SU-DHL-6 (cell line): ENCODE measurements around the gene NUP188.
"Not testable (repeated sequence)": the region's sequence is repeated elsewhere in the genome, so short reads cannot be mapped to it uniquely, and the experiment has no call there.

ENCODE experiments used
- H2AFZ ChIP-seq: fragments of 200-600 bp; sonication (generic); 2 replicates; pipeline ENCODE4 v1.6.1; 2014; ENCODE audit warnings: low read depth, mild to moderate bottlenecking, moderate library complexity, mixed read lengths, antibody characterized with exemption, low read length; ENCODE audit not compliant: severe bottlenecking
- H3F3A ChIP-seq: fragments of 200-600 bp; shearing (Covaris generic); 2 replicates; pipeline ENCODE4 v1.6.0; 2016; ENCODE audit warnings: antibody characterized with exemption, mild to moderate bottlenecking; ENCODE audit not compliant: insufficient read depth
- H3K27ac ChIP-seq: fragments of 200-600 bp; sonication (generic); 2 replicates; pipeline ENCODE4 v1.5.1; 2016; ENCODE audit warnings: low read depth, mild to moderate bottlenecking, low read length, moderate library complexity, mixed read lengths
- H3K27me3 ChIP-seq: fragments of 200-600 bp; sonication (generic), shearing (Covaris generic); 2 replicates; pipeline ENCODE4 v1.6.0; 2014; ENCODE audit warnings: mild to moderate bottlenecking, low read length
- H3K36me3 ChIP-seq: fragments of 200-600 bp; sonication (generic); 2 replicates; pipeline ENCODE4 v1.6.1; 2014; ENCODE audit warnings: mild to moderate bottlenecking, low read length, mixed read lengths
- H3K4me2 ChIP-seq: fragments of 300-600, 200-600 bp; shearing (Covaris generic), sonication (generic); 2 replicates; pipeline ENCODE4 v1.6.0; 2014; ENCODE audit warnings: low read length, low read depth, mild to moderate bottlenecking; ENCODE audit not compliant: poor library complexity, severe bottlenecking
- H3K4me3 ChIP-seq: fragments of 200-600 bp; sonication (generic); 2 replicates; pipeline ENCODE4 v1.5.1; 2014; ENCODE audit warnings: antibody characterized with exemption, low read length, mild to moderate bottlenecking, mixed read lengths; ENCODE audit not compliant: insufficient read depth, poor library complexity, severe bottlenecking
- H3K79me2 ChIP-seq: fragments of 200-600 bp; sonication (generic); 2 replicates; pipeline ENCODE4 v1.6.1; 2014; ENCODE audit warnings: mild to moderate bottlenecking, low read length, moderate library complexity; ENCODE audit not compliant: insufficient read depth
- H3K9ac ChIP-seq: fragments of 200-600 bp; sonication (generic); 2 replicates; pipeline ENCODE4 v1.7.0; 2014; ENCODE audit warnings: mild to moderate bottlenecking, low read length
- H3K9me2 ChIP-seq: fragments of 200-600 bp; sonication (generic); replicated peaks from 2 replicates; pipeline ENCODE4 v1.6.1; 2014; ENCODE audit warnings: low read length; ENCODE audit not compliant: insufficient read depth
- H3K9me3 ChIP-seq: fragments of 200-600 bp; sonication (generic); 2 replicates; pipeline ENCODE4 v1.6.1; 2014; ENCODE audit warnings: low read length, mixed read lengths; ENCODE audit not compliant: insufficient read depth
- H4K20me1 ChIP-seq: fragments of 200-600 bp; sonication (generic); 2 replicates; pipeline ENCODE4 v1.6.1; 2014; ENCODE audit warnings: low read depth, mild to moderate bottlenecking, antibody characterized with exemption, low read length, moderate library complexity, mixed read lengths
- CTCF ChIP-seq: fragments of 200-600 bp; sonication (generic); IDR thresholded peaks from one replicate; pipeline ENCODE4 v1.5.1; 2017; ENCODE audit warnings: antibody characterized with exemption, mild to moderate bottlenecking, low read length, moderate library complexity; ENCODE audit not compliant: insufficient read depth, poor library complexity, severe bottlenecking
- EZH2phosphoT487 ChIP-seq: fragments of 200-600 bp; sonication (generic), shearing (Covaris generic); conservative IDR thresholded peaks from 2 replicates; pipeline ENCODE4 v1.6.1; 2018; ENCODE audit warnings: mild to moderate bottlenecking, antibody characterized with exemption, low read length, moderate library complexity, mixed read lengths

Gene NUP188

DNA sequence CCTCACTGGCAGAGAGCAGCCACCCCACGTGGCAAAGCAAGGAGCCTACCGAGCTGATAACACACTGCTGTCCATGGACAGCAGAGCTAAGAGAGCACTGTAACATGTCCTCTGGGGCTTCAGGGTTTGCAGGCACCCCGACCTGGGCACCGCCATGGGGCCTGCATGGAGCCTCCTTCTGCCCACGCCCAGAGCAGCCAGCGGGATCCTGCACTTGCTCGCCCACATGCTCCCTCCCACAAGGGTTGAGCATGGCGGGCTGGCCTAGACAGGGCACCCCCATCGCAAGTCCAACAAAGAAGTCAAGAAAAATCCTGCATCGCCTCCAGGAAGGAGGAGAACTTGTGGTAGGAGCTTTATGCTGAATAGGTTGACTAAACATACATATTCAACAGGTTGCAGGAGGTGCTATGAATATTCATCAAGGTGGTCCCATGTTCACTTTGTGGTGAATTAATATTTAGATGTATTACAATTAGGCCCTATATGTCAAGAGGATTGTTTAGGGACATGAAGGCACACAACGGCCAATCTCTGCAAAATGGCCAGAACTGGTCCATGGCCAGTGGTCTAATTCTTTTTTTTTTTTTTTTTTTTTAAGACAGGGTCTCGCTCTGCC lies 85.2 kb downstream of the NUP188 start:
- Histone ChIP-seq H3F3A (no peaks in the 10 kb centered on the region), H3K79me2 (peaks cover 2% of the 10 kb centered on the region), H3K27me3 (no peaks in the 10 kb centered on the region), H3K27ac (no peak overlapping the region), H3K36me3 (no peaks in the 10 kb centered on the region), H3K9ac (no peak overlapping the region), H4K20me1 (no peaks in the 10 kb centered on the region), H3K4me2 (no peak overlapping the region), H3K9me2 (no peaks in the 10 kb centered on the region), H3K9me3 (no peaks in the 10 kb centered on the region), H3K4me3 (no peak overlapping the region), H2AFZ (no peak overlapping the region)
- TF ChIP-seq CTCF, result no peak

- H3K4me3 ChIP-seq, result no peak overlapping the region
- H3K27me3 ChIP-seq, result no peaks in the 10 kb centered on the region
- peaks cover under 1% of the 10 kb centered on the region; the same call in 1 of the 2 replicates for H3K79me2 ChIP-seq
- no peak overlapping the region for H3K9ac ChIP-seq
- H3K9me3 ChIP-seq, result no peaks in the 10 kb centered on the region
- H3K4me2 ChIP-seq, result no peak overlapping the region
- H3K9me2 ChIP-seq, result no peaks in the 10 kb centered on the region
- no peaks in the 10 kb centered on the region for H3F3A ChIP-seq
- no peaks in the 10 kb centered on the region for H4K20me1 ChIP-seq
- H2AFZ ChIP-seq, result no peak overlapping the region
- TF ChIP-seq EZH2phosphoT487 (no peak), CTCF (no peak)
- no peak overlapping the region for H3K27ac ChIP-seq
- H3K36me3 ChIP-seq, result no peaks in the 10 kb centered on the region
Observed at GRCh38 chr9:129033216-129033615, 85.7 kb downstream of the NUP188 start.

DNA sequence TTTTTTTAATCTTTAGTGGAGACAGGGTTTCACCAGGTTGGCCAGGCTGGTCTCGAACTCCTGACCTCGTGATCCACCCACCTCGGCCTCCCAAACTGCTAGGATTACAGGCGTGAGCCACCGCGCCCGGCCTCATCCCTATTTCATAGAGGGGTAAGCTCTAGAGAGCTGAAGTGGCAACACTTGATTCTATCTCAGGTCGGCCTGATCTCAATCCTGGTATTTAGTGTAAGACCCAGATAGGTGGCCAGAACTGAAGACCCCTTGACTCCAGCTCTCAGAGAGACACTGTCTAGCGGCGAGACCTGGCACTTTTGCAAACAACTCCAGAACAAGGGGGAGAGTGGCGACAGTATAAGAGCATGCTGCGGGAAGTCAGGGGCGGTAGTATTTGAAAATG lies 88.3 kb downstream of the NUP188 start:
- not testable (repeated sequence) for H3K9me3 ChIP-seq, H4K20me1 ChIP-seq, H3K27me3 ChIP-seq, H3K27ac ChIP-seq, H3K9me2 ChIP-seq, H3K79me2 ChIP-seq, H3F3A ChIP-seq, H3K36me3 ChIP-seq
- Histone ChIP-seq H2AFZ (peak overlapping the region; percentile 100), H3K4me3 (peak overlapping the region; percentile 46), H3K9ac (peak overlapping the region; percentile 80), H3K4me2 (peak overlapping the region; percentile 85)

DNA sequence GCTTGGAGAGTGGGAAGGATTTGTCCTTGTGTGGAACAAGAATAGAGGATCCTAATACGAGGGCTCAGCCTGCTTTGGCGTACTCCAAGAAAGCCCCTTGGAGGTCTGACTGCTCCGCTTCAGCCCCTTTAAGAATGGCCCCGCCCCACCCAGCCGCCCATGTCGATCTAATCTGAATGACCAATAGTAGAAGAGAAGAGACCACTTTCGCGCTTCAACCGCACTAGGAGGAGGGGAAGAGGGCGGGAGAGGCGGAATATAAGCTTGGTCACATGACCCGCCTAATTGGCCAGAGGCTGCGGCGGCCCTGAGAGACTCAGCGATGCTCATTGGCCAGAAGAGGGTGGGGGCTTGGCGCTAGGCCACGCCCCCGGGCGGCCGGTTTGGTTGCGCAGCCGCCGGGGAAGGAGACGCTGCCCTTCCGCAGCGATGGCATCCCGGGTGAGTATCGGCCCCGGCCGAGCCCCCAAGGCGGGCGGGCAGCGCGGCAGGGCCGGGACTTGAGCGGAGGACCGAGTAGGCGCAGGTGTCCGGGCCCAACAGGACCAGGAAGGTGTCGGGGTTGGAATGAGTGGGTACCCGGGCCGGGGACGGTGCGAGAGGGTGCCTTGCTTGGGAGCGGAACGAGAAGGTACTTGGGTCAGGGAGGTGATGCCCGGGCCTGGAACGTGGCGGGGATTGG lies 88.9 kb downstream of the NUP188 start, which contains the start of gene MIGA2:
Gene MIGA2, plus strand, starts transcription at position 386 of the 682 bp plus-strand sequence. CDS start 3,969 bp downstream, outside the sequence.
- Histone ChIP-seq H3K27ac (no peak within 1 kb of the TSS), H3K27me3 (no peaks in the 10 kb centered on the region), H2AFZ (peak within 1 kb of the TSS; percentile 100), H3K4me2 (peak within 1 kb of the TSS; percentile 85), H3K9me2 (no peaks in the 10 kb centered on the region), H4K20me1 (no peaks in the 10 kb centered on the region), H3K79me2 (peaks cover 4% of the 10 kb centered on the region), H3K9me3 (no peaks in the 10 kb centered on the region), H3K4me3 (peak within 1 kb of the TSS; percentile 76), H3K9ac (peak within 1 kb of the TSS; percentile 80), H3F3A (no peaks in the 10 kb centered on the region), H3K36me3 (no peaks in the 10 kb centered on the region)
- TF ChIP-seq EZH2phosphoT487, result no peak
- TF ChIP-seq CTCF, result no peak
